OCI-LY1 (cell line): ENCODE results near the gene ZNF619.

Experiments used
- H2AFZ ChIP-seq: fragments of 200-600 bp; sonication (generic), shearing (Covaris generic); 2 replicates; pipeline ENCODE4 v1.6.0; 2014; ENCODE audit warnings: antibody characterized with exemption, mild to moderate bottlenecking, low read length
- H3F3A ChIP-seq: fragments of 200-600 bp; sonication (generic), shearing (Covaris generic); 2 replicates; pipeline ENCODE4 v1.6.0; 2014; ENCODE audit warnings: mild to moderate bottlenecking, antibody characterized with exemption, low read length, moderate library complexity; ENCODE audit not compliant: insufficient read depth
- H3K27ac ChIP-seq: fragments of 200-600 bp; sonication (generic); 2 replicates; pipeline ENCODE4 v1.5.1; 2014; ENCODE audit warnings: low read length, mixed run types, mild to moderate bottlenecking, low read depth; ENCODE audit not compliant: poor library complexity, severe bottlenecking
- H3K27me3 ChIP-seq: fragments of 200-600 bp; sonication (generic); 2 replicates; pipeline ENCODE4 v1.6.0; 2014; ENCODE audit warnings: antibody characterized with exemption, mild to moderate bottlenecking, low read length, moderate library complexity; ENCODE audit not compliant: insufficient read depth
- H3K36me3 ChIP-seq: fragments of 200-600 bp; sonication (generic); 2 replicates; pipeline ENCODE4 v1.6.1; 2014; ENCODE audit warnings: mild to moderate bottlenecking, antibody characterized with exemption, low read length, moderate library complexity, mixed read lengths; ENCODE audit not compliant: insufficient read depth
- H3K4me1 ChIP-seq: fragments of 200-600 bp; sonication (generic); 2 replicates; pipeline ENCODE4 v1.5.1; 2014; ENCODE audit warnings: mild to moderate bottlenecking, low read length, moderate library complexity; ENCODE audit not compliant: insufficient read depth, severe bottlenecking
- H3K4me2 ChIP-seq: fragments of 200-600 bp; sonication (generic), shearing (Covaris generic); 2 replicates; pipeline ENCODE4 v1.6.1; 2014; ENCODE audit warnings: low read length
- H3K4me3 ChIP-seq: fragments of 200-600 bp; sonication (generic); 2 replicates; pipeline ENCODE4 v1.5.1; 2014; ENCODE audit warnings: low read length, low read depth, mild to moderate bottlenecking, mixed read lengths; ENCODE audit not compliant: poor library complexity, severe bottlenecking
- H3K79me2 ChIP-seq: fragments of 200-600 bp; shearing (Covaris generic); 2 replicates; pipeline ENCODE4 v1.6.1; 2016; ENCODE audit warnings: mixed run types, low read length, mixed read lengths; ENCODE audit not compliant: insufficient read depth
- H3K9ac ChIP-seq: fragments of 200-600 bp; sonication (generic), shearing (Covaris generic); 2 replicates; pipeline ENCODE4 v1.6.1; 2014; ENCODE audit warnings: mild to moderate bottlenecking, low read length, mixed read lengths
- H3K9me2 ChIP-seq: fragments of 200-600 bp; sonication (generic), shearing (Covaris generic); 2 replicates; pipeline ENCODE4 v1.6.1; 2014; ENCODE audit warnings: low read depth, mild to moderate bottlenecking, low read length, mixed read lengths
- H3K9me3 ChIP-seq: fragments of 200-600 bp; shearing (Covaris generic); 2 replicates; pipeline ENCODE4 v1.6.1; 2014; ENCODE audit warnings: low read length, mixed read lengths
- H4K20me1 ChIP-seq: fragments of 200-600 bp; sonication (generic), shearing (Covaris generic); 2 replicates; pipeline ENCODE4 v1.6.0; 2016; ENCODE audit warnings: mild to moderate bottlenecking, low read length; ENCODE audit not compliant: insufficient read depth
- EZH2 ChIP-seq: fragments of 200-600 bp; sonication (generic), shearing (Covaris generic); IDR thresholded peaks from 2 replicates; pipeline ENCODE4 v1.8.0; 2017; ENCODE audit warnings: borderline replicate concordance, mixed run types, mild to moderate bottlenecking, antibody characterized with exemption, low read length, moderate library complexity, mixed read lengths
- TF ChIP-seq, protein P1 (sequence below): fragments of 200-600 bp; sonication (generic), shearing (Covaris generic); IDR thresholded peaks from 2 replicates; pipeline ENCODE4 v1.5.1; 2017; ENCODE audit warnings: mild to moderate bottlenecking, antibody characterized with exemption, low read length, moderate library complexity, mixed read lengths

ZNF619 gene

GRCh38 chr3:40490916-40491315, 14.0 kb downstream of the ZNF619 start:
- Histone ChIP-seq H3K9me2 (no peaks in the 10 kb centered on the region), H3K4me3 (no peak overlapping the region), H2AFZ (no peak overlapping the region), H3K4me1 (no peaks in the 10 kb centered on the region), H3K27ac (no peak overlapping the region), H3F3A (no peaks in the 10 kb centered on the region), H3K4me2 (no peak overlapping the region), H4K20me1 (no peaks in the 10 kb centered on the region), H3K36me3 (peaks cover 19% of the 10 kb centered on the region), H3K9ac (no peak overlapping the region), H3K9me3 (peaks cover 14% of the 10 kb centered on the region), H3K27me3 (no peaks in the 10 kb centered on the region), H3K79me2 (no peaks in the 10 kb centered on the region)
- TF ChIP-seq, protein P1, sequence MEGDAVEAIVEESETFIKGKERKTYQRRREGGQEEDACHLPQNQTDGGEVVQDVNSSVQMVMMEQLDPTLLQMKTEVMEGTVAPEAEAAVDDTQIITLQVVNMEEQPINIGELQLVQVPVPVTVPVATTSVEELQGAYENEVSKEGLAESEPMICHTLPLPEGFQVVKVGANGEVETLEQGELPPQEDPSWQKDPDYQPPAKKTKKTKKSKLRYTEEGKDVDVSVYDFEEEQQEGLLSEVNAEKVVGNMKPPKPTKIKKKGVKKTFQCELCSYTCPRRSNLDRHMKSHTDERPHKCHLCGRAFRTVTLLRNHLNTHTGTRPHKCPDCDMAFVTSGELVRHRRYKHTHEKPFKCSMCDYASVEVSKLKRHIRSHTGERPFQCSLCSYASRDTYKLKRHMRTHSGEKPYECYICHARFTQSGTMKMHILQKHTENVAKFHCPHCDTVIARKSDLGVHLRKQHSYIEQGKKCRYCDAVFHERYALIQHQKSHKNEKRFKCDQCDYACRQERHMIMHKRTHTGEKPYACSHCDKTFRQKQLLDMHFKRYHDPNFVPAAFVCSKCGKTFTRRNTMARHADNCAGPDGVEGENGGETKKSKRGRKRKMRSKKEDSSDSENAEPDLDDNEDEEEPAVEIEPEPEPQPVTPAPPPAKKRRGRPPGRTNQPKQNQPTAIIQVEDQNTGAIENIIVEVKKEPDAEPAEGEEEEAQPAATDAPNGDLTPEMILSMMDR: no peak
- no peak for TF ChIP-seq EZH2

GRCh38 chr3:40494698-40495097, 17.8 kb downstream of the ZNF619 start:
- H3K4me2 ChIP-seq: no peak overlapping the region
- no peak overlapping the region for H3K4me3 ChIP-seq
- no peaks in the 10 kb centered on the region for H3K27me3 ChIP-seq
- H3K79me2 ChIP-seq: no peaks in the 10 kb centered on the region
- H3K4me1 ChIP-seq: no peaks in the 10 kb centered on the region
- no peaks in the 10 kb centered on the region for H3K36me3 ChIP-seq
- H2AFZ ChIP-seq: no peak overlapping the region
- no peaks in the 10 kb centered on the region for H4K20me1 ChIP-seq
- H3K9ac ChIP-seq: no peak overlapping the region
- H3F3A ChIP-seq: no peaks in the 10 kb centered on the region
- H3K9me3 ChIP-seq: no peaks in the 10 kb centered on the region
- H3K27ac ChIP-seq: no peak overlapping the region
- TF ChIP-seq, protein P1: no peak
- TF ChIP-seq EZH2: no peak
- H3K9me2 ChIP-seq: no peaks in the 10 kb centered on the region

DNA sequence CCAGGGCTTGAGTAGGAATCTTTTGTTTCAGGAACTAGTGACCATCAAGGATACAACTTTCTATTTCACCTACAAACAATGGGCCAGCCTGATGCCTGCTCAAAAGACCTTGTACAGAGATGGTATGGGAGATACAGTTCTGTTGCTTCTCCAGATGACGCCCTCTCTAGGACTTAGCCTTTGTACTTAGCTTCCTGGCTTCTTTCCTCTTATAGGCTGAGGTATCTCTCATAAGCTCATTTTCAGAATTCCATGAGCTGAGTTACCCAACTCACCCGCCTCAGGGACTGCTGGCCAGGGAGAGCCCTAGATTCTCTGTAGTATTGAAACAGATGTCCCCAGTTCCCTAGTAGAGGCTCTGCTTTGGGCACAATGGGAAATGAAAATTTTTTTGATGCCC, 20.4 kb downstream of the ZNF619 start:
- Histone ChIP-seq H3K4me1 (no peaks in the 10 kb centered on the region), H2AFZ (no peak overlapping the region), H3F3A (no peaks in the 10 kb centered on the region), H3K27ac (no peak overlapping the region), H3K9ac (no peak overlapping the region), H3K36me3 (no peaks in the 10 kb centered on the region), H3K27me3 (no peaks in the 10 kb centered on the region), H3K4me3 (no peak overlapping the region), H3K79me2 (no peaks in the 10 kb centered on the region), H3K4me2 (no peak overlapping the region), H3K9me2 (no peaks in the 10 kb centered on the region), H4K20me1 (no peaks in the 10 kb centered on the region), H3K9me3 (no peaks in the 10 kb centered on the region)
- TF ChIP-seq, protein P1: no peak
- no peak for TF ChIP-seq EZH2
